Breast epithelium (tissue), 3 donors: ENCODE data around the gene CREB3L2.

Source experiments
- CTCF ChIP-seq, 3 donors: fragments of 450-650 bp; IDR thresholded peaks; one replicate each; pipeline ENCODE4 v1.5.1; 2016 to 2017; ENCODE audit warnings: antibody characterized with exemption in 3 of 3, mild to moderate bottlenecking in 3 of 3, moderate library complexity in 3 of 3
- POLR2A ChIP-seq: fragments of 450-650 bp; IDR thresholded peaks from one replicate; pipeline ENCODE4 v1.6.1; 2016; ENCODE audit warnings: antibody characterized with exemption, mild to moderate bottlenecking, moderate library complexity
- POLR2AphosphoS5 ChIP-seq, 3 donors: sonication (generic); formaldehyde crosslinking; IDR thresholded peaks; one replicate each; pipeline ENCODE4 v1.6.1; 2017; ENCODE audit warnings: antibody characterized with exemption in 3 of 3

- no peak for TF ChIP-seq POLR2AphosphoS5 (IDR thresholded peaks at IDR 0.05)
- TF ChIP-seq CTCF (IDR thresholded peaks at IDR 0.05): no peak
- no peak for TF ChIP-seq POLR2A
Measured at GRCh38 chr7:137825489-137825888, 176.4 kb downstream of the CREB3L2 start.
